HG03521 (cell line): ENCODE measurements around the gene RPP14.
"Not testable (repeated sequence)": the region's sequence is repeated elsewhere in the genome, so short reads cannot be mapped to it uniquely, and the experiment has no call there.

Experiments used
- ATAC-seq: cut with Tn5 transposase; IDR thresholded peaks from one replicate; pipeline ENCODE4 v1.9.1; 2021; ENCODE audit warnings: mild to moderate bottlenecking, moderate library complexity; ENCODE audit not compliant: unreplicated experiment

RPP14 gene

GRCh38 chr3:58290446-58290845 lies 15.6 kb upstream of the RPP14 start:
- not testable (repeated sequence) for ATAC-seq

GRCh38 chr3:58291671-58292338 lies 14.2 kb upstream of the RPP14 start:
- no peak for ATAC-seq

- no peak for ATAC-seq
Measured at GRCh38 chr3:58292866-58293265, 13.2 kb upstream of the RPP14 start.

- ATAC-seq: no peak
Measured at GRCh38 chr3:58293516-58293915, 12.5 kb upstream of the RPP14 start.

GRCh38 chr3:58296269-58296668 lies 9.8 kb upstream of the RPP14 start:
- no peak for ATAC-seq

GRCh38 chr3:58296843-58297242 lies 9.2 kb upstream of the RPP14 start:
- no peak for ATAC-seq

- no peak for ATAC-seq
Measured at GRCh38 chr3:58298190-58298589, 7.9 kb upstream of the RPP14 start.

GRCh38 chr3:58299075-58299474 lies 7.0 kb upstream of the RPP14 start:
- no peak for ATAC-seq

- no peak for ATAC-seq
Measured at GRCh38 chr3:58299839-58300516, 6.1 kb upstream of the RPP14 start.

- no peak for ATAC-seq
Measured at GRCh38 chr3:58307639-58308215, 1.7 kb downstream of the RPP14 start.

GRCh38 chr3:58308728-58309127 lies 2.7 kb downstream of the RPP14 start:
- no peak for ATAC-seq

GRCh38 chr3:58317811-58318210 lies 11.8 kb downstream of the RPP14 start:
- ATAC-seq: no peak

GRCh38 chr3:58321791-58322190 lies 15.7 kb downstream of the RPP14 start:
- no peak for ATAC-seq

GRCh38 chr3:58322793-58323192 lies 16.7 kb downstream of the RPP14 start:
- no peak for ATAC-seq

- ATAC-seq: no peak
Measured at GRCh38 chr3:58323529-58324390, 17.7 kb downstream of the RPP14 start.

GRCh38 chr3:58324391-58325390 lies 18.6 kb downstream of the RPP14 start:
- ATAC-seq: no peak

GRCh38 chr3:58325525-58325992 lies 19.5 kb downstream of the RPP14 start:
- ATAC-seq: no peak

GRCh38 chr3:58326267-58326900 lies 20.3 kb downstream of the RPP14 start:
- ATAC-seq: no peak

GRCh38 chr3:58329150-58329921 lies 23.3 kb downstream of the RPP14 start:
- ATAC-seq: no peak
